Mesenteric fat pad (tissue), 1 donor: ENCODE results near the gene BCAR3. TPM values are rescaled to one million over a fixed set of nuclear protein-coding genes. Genes with fewer than 3 reads are reported as not detected.
"Not testable (repeated sequence)": the region's sequence is repeated elsewhere in the genome, so short reads cannot be mapped to it uniquely, and the experiment has no call there.

Experiments used
- DNase-seq: peaks from one replicate; pipeline ENCODE4 v3.0.0-alpha.2; 2020; ENCODE audit warnings: low spot score
- total RNA-seq: library from RNA; stranded (reverse); fragmentation: NEBNext Ultra II Directional; extraction: Animal tissue kit (Norgen Biotek cat#: 25700); gene quantifications from one replicate; pipeline ENCODE4 v1.2.1, GENCODE V29; 2021
- donor health status: DM: yes; HTN: yes; CAD: no.

BCAR3 gene
- total RNA-seq, 1 donor from 2014 or later = 30.3 TPM

DNA sequence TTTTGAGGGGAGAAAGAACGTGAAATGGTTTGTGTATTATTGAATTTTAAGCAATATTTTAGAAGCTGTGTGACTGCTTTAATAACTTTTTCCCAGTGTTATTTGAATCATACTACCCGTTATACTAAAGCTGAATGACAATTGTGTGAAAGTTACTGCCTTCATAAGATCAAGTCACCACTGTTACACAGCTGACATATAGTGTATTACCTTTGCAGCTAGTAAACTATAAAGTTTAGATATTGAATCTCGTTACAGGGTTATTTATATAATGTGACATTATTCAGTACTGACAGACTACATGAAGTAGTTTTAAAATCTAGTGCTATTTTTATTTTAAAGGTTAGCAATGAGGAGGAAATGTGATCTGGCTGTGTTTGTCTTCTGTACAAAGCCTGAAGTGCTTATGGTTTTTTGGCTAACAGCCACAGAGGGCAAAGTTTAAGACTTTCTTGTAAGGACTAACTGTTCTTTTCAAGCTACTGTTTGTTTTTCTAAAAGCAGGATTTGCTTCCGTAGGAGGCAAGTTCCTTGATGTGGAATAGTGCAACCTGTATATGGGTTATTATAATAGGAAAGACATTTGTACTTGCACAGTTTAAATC lies 127.6 kb downstream of the BCAR3 start:
- not testable (repeated sequence) for DNase-seq

DNA sequence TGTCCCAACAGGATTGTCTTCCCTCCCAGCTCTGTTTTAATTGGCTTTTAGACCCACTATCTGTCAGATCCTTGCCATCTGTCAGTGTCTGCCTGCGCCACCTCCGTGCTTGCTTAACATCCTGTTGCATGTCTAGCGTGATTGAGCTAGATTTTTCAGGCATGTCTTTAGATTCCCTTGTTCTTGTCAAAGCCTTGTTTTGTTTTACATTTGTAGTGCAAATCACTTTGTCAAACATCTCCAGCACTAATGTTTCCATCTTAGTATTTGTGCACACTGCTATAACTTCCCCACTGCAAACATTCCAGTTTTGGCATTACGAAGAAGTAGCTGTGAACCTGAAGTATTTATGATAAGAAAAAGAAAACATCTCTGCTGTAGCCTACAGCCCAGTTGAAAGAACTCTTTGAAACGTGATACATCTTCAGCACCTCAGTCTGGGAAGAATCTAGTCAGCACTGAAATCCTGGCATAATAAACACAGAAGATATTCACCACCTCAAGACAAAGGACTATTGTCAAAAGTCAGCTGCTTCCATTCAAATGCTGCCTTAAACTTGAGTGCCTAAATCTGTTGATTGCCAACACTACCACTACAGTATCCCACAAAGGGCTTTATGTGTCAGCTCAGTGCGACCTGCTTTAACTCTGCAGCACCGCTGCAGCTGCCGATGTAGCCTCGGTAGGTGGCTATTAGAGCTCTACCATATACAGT lies 128.7 kb downstream of the BCAR3 start:
- DNase-seq = no peak

DNA sequence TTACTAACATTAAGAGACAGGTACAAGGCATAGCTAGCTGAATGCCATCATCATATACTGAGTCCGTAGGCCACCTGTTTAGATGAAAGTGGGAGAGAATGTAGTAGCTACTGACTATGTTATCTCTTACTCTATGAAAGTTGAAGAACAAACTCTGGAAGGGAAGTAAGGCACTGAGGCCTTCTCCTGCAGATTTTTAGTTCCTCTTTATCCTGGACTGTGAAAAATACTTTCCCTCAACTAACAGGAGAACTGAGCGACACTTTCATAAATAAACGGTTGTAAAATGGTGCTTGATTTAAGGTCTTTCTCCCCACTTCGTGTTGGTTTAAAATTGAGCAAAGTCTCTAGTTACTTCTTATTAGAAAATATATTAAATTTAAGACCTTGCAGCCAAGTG lies 131.8 kb downstream of the BCAR3 start:
- DNase-seq = no peak

DNA sequence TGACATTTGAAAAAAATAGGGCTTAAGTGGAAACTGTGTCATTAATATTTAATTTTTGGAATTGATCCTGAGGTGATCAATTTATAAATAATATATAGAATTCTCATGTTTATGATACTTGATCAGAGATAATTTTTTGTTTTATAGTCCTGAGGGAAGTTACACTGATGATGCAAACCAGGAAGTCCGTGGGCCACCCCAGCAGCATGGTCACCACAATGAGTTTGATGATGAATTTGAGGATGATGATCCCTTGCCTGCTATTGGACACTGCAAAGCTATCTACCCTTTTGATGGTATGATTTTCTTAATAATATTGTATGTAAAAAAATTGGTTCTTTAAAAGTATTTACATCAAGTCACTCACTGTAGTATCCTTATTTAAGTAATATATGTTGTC lies 132.5 kb downstream of the BCAR3 start:
- DNase-seq = no peak

DNA sequence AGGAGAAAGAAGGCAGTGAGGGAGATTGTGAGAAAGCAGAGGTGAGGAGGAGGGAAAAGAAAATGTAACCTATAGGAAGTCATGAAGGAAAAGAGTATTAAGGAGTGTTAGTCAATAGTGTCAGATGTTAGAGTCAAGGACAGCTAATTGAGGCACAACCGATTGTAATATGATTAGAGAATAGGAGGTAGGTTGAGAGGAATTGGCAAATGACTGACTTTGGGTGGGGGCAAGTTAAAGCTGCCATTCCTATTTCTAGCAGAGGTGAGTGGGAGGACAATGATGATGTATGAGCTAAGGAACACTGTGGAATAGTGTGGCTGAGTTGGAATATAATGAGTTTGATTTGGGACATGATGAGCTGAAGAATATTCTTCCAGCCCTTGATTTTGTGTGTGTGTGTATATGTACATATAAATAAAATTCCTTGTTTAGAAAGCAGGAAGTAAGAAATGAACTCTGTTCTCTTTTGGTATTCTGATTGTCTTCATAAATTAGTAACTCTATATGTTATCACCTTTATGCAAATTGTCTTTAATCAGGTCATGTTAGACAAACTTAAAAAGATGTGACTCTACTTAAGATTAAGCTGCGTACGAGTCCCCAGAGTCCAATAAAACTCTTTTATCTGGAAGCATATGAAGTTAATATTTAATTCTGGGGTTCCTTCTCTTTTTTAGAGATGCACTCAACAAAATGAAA lies 135.3 kb downstream of the BCAR3 start:
- no peak for DNase-seq

DNA sequence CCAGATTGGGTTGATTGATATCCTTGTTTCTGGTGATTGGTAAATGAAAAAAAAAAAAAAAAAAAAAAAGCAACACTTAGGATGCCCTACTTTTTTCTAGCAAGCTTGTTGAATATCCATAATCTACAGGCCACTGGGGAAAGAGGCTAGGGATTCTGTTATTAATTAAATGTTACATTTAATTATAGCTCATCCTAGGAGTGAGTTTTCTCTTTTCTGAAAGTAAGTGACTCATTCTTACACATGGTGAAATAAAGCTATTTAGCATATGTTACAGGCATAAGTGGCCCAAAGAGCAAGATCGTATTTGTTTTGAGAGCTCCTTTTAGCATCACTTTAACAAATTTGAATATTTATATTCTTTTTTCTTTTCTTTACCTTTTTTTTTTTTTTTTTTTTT lies 139.2 kb downstream of the BCAR3 start:
- no peak for DNase-seq

DNA sequence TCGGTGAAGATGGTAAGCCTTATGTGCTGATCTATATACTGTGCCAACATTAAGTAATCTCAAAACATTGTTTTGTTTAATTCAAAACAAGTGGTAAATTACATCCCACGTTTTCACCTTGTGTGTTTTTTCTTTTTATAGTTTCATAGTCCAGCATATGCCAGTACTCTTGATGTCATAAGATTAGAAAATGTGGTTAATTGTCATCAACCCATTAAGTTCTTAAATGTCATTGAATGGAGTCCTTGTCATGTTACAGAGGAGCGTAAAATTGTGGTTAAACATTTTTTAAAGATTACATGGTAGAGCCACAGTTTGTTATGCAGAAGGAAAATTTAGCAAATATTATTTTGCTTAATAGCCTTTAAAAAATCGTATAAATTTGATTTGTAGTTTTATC lies 140.6 kb downstream of the BCAR3 start:
- DNase-seq = no peak

DNA sequence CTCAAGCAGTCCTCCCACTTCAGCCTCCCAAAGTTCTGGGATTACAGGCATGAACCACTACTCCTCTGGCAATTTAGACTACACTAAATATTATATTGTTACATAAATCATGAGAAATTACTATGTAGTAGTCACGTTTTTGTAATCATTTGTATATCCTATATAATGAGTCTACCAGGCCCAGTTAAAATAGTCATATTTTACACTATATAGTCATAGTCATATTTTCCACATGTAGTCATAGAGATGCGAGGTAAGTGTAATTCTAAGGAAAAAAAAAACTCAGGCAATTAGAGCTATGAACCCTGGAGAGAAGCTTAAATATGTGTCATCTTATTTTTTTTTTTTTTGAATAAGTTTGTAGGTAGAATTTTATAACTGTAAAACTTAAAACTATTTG lies 143.7 kb downstream of the BCAR3 start:
- DNase-seq = no peak

DNA sequence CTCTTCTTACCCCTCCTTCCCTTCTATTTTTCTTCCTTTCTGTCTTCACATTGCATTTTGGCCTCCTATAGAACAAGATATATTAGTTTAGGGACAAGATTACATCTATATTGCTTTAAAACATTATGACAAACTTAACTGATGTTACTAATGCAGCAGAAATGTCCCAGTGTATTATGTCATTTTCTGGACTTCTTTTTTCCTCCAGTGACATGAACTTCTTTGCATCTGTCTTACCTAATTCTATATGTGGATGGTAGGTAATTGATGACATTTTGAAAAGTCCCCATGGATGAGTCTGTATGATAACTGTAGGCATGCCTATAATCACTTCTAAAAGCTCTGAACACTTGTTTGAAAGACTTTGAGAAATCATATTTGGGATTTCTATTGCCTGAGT lies 144.2 kb downstream of the BCAR3 start:
- DNase-seq = no peak

DNA sequence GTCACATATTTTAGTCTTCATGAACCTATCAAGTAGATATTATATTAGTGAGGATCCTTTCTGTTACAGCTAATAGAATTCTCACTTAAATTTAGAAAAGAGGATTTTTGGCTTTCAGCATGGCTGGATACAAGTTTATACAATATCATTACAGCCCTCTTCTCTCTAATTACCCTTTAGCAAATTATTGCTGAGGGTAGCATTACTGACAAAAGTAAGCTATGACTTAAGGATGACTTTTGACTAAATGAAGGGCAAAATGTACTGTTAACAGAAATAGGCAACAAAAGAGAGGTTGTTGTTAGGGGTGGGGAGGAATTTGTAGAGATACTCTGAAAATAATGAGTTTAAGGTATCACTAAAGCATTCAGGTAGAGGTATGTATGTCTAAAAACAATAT lies 148.0 kb downstream of the BCAR3 start:
- DNase-seq = no peak

DNA sequence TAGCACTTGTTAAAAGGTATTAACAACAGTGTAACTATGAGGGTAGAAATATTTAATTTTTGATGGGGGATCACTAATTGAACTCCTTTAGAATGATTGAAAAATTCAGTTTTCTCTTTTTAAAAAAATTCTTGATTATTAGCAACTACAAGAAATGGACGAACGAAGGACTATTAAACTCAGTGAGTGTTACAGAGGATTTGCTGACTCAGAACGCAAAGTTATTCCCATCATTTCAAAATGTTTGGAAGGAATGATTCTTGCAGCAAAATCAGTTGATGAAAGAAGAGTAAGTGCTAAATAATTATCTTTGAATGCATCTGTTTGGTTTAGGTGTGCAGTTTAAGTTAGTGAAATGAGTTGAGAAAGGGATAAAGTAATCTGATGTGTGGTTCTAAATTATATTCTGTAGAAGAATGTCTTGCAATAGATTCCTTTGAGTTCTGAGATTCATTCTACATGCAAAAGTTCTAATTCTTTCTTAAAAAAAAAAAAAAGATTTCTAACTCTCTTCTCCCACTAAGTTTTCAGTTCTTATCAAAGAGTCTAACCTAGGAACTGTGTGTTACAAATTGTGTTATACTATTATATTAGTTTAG lies 148.8 kb downstream of the BCAR3 start:
- no peak for DNase-seq

DNA sequence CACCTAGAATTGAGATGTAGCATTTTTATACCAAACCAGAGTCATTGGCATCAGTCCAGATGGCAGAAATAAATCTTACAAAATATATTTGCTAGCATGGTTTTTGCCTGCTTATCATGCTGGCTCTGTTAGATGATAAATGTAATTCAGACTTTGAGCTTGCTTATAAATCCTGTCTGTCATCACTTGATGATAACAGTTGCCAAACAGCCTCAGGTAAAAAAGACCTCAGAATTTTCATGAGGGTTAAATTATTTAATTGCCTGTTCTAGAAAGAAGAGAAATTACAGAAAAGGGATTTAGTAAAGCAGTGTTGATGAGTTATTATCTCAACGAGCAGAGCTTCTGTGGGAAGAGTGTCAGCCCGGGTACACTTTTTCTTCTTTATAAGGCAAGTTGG lies 150.4 kb downstream of the BCAR3 start:
- no peak for DNase-seq

DNA sequence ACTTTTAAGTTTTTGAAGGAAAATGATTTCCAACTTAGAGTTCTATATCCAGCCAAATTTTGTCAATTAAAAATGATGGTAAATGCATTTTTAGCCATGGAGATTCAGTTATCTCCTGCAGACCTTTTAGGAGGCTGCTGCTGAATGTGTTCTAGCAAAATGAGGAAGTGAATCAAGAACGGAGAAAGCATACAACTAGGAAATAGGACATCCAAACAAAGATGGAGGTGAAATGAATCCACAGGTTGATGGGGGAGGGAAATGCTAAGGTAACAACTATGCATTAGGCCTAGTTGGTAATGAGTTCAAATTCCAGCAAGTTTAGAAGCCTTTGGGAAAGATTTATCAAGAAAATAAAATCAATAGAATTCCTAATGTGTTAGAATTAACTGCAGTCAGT lies 153.2 kb downstream of the BCAR3 start:
- no peak for DNase-seq

DNA sequence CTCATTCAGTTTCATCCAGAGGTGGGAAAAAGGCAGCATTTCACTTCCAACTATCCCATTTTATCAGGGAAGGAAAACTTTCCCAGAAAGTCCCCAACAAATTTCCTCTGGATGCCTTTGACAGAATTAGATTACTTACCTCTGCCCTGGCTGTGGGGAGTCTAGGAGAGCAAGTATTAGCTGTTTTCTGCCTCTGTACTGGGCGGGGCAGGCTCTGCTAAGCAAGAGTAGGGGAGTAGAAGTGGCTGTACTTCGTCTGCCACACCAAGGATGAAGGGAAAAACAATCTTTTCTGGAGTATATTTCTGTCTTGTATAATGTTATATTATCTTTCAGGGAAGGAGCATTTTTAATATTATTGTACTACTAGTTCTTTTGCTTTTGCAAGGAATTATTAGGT lies 155.2 kb downstream of the BCAR3 start:
- DNase-seq = no peak

DNA sequence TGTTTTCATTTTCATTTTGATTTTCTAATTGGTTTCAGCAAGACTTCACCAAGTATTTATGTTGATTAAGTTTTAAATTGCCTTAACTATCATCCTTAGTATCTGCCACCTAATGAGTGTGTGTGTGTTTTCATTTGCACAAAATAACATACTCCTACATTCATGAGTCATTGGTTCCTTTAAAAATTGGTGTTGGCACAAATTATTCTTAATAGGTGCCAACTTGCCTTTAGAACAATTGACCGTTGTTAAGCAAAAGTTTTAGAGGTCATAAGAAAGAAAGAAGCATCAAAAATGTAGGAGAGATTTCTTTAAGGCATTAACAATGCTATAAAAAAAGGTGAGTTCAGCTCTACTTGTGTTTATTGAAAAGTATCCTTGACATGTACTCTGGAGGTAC lies 156.2 kb downstream of the BCAR3 start:
- no peak for DNase-seq

DNA sequence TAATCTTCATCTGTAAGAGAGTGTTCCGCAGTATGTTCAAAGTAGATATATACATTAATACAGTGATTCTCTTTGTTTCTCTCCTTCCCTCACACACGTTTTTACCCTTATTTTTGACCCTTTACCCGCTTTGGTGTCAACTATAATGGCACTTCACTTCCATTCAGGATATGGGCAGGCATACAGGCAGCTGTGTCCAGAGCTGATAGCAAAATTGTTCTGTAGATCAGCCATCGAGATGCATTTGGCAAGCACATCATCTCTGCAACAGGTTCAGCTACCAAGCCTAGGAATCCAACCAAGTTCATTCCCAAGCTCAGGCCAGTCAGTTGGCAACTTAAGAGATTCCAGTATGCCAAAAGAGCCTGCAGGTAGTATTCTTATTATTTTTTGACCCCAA lies 158.9 kb downstream of the BCAR3 start:
- DNase-seq = no peak

DNA sequence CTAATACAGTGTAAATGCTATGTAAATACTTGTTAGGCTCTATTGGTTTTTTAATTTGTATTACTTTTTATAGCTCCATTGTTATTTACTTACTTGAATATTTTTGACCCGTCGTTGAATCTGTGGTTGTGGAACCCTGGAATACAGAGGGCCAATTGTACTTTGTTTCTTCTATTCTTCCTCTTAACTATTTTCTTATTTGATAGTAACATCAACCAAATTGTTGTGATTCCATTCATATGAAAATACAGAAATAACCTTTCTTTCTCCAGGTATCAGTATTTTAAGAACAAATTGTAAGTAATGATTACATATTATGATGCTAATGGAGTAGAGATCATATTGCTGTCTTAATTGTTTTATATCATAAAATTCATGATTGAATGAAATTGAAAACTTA lies 160.0 kb downstream of the BCAR3 start:
- DNase-seq = no peak

DNA sequence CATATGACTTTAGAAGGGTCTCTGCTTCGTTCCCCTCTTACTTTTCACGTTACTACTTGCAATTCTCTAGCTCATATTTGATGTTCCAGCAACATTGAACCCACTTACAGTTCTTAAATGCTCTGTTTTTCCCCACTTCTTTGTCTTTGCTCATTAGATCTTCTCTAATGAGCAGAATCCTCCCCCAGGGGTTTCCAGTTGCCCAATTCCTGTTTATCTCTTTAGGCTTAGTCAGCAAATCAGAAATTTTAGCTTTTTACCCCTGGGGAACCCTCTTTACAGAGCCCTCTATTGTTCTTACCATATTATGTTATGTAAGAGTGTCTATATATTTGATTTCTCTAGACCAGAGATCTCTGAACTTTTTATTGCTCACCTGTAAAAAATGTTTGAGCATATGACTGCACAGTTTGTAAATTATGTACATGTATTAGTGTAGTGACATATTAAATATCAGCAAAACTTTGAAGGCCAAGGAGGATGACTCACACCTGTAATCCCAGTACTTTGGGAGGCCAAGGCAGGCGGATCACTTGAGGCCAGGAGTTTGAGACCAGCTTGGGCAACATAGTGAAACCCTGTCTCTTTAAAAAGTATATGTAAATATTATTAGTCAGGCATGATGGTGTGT lies 162.3 kb downstream of the BCAR3 start:
- DNase-seq = no peak

DNA sequence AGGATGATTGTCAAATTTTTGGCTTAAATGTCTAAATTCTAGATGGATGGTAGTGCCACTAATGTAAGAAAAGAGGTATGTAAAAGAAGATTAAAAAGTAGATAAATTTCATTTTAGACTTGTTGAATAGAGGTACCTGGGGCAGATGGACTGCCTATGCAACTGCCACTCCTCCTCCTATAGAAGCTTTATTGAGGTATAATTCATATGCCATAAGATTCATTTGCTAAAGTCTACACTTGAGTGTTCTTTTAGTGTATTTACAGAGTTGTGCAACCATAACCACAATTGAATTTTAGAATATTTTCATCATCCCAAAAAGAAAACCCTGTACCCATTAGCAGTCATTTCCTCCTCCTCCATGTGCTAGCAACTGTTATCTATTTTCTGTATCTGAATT lies 163.1 kb downstream of the BCAR3 start:
- no peak for DNase-seq

DNA sequence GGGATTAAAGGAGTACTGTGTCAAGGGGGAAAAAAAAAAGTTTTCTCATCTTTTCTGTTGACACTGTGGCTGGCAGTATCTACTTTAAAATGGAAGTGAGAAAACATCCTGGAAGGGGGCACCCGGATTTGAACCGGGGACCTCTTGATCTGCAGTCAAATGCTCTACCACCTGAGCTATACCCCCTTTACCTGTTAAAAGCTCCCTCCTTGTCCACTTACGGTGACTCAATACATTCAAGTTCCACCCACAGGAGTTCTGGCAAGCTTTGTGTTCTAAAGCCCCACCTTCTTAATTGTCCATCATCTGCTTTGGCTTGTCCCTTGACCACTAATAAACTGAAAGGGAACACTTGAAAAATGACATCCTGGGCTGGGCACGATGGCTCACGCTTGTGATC lies 165.5 kb downstream of the BCAR3 start:
- DNase-seq = no peak
